NCI-H1092 treated with DMSO at 0.1 percent for 48 hours (cell line): ENCODE results near the gene C2CD2.

ENCODE experiments used
- DNase-seq: peaks from one replicate; lab custom pipeline; 2025; lab: John Stamatoyannopoulos, UW

Gene C2CD2

GRCh38 chr21:41907496-41908258 is 46.1 kb downstream of the C2CD2 start:
- DNase-seq, result no peak

DNA sequence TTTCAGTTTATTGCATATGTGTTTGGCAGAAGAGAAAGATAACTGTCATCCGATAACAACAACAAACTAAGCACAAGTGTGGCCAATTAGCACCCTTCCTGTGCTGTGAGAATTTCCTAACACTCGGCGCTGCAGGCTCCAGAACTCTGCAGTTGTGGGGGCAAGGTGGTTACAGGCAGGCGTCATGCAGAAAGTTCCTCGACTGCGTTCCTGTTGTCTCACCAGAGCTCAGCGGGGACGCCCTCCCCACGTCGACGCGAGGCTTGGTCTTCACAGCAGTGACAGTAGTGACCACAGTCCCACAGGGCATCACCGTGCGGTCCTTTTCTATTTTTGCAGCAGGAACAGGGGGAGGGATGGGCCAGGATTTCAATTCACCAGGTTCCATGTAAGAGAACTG is 47.0 kb downstream of the C2CD2 start:
- no peak for DNase-seq

DNA sequence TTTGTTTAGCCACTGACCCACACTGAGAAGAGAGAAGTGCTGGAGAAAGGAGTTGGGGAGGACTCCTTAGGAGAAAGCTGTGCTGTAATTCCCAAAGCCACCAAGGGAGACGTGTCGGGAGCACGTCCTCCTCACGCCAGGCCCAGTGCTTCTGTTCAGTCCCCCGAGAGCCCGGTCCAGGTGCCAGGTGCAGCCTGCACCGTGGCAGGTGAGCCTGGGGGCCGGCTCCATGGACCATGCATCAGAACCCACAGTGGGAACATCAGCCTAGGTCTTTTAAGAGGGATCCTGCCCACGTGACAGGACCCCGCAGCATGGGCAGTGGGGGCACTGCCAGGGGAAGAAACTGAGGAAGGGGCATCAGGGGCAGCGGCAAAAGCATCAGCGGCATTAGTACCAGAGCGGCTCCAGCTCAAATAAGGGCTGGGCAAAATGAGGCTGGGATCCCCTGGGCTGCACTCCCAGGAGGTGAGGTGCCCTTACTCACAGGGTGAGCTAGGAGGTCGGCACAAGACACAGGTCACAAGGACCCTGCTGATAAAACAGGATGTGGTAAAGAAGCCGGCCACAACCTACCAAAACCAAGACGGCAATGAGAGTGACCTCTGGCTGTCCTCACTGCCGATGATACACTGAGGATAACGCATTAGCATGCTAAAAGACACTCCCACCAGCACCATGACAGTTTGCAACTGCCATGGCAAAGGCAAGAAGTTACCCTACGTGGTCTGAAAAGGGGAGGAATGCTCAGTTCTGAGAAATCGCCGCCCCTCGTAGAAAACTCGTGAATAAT is 50.1 kb downstream of the C2CD2 start:
- DNase-seq, result no peak

DNA sequence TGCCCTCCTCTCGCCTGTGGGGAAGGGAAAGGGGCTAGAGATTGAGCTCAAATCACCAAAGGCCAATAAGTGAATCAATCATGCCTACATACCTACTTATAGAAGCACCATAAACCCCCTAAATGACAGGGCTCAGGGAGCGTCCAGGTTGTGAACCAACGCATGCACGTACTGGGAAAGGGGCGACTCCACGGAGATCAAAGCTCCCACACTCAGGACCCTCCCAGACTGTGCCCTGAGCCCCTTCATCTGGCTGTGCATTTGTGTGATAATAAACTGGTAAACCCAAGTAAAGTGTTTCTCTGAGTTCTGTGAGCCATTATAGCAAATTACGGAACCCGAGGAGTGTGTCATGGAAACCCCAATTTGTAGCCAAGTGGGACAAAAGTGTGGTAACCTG is 50.9 kb downstream of the C2CD2 start:
- no peak for DNase-seq

GRCh38 chr21:41901782-41902181 is 52.0 kb downstream of the C2CD2 start:
- DNase-seq, result no peak

- DNase-seq, result no peak
Measured at GRCh38 chr21:41901099-41901498, 52.7 kb downstream of the C2CD2 start.

GRCh38 chr21:41900401-41900800 is 53.4 kb downstream of the C2CD2 start:
- DNase-seq, result no peak

DNA sequence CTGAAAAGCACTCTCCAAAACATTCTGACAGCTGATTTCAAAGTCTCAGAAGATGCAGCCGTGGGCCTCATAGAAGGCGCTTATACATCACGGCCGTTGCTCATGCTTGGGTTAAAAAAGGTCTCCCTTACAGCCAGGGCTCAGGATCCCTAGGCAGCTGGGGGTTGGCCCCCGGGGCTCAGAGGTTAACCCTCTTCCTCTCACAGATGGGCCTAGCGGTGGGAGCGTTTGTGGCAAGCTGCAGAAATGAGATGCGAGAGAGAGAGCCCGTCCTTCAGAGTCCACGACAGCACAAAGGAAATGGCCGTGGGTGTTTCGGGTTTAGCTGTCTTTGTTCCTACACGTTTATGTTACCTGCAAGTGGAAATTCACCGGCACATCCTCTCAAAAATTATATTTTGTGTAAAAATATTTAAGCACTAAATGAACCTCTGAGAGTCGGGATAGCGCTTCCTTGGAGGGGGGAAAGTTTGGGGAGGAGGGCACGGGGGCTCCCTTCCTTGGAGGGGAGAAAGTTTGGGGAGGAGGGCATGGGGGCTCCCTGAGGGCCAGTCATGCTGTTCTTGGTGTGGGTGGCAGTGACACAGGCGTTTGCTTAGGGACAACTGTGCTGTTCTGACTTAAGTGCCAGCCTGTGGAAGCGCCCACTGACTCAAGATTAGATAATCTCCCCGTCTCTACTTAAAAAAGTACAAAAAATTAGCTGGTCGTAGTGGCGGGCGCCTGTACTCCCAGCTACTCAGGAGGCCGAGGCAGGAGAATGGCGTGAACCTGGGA is 54.2 kb downstream of the C2CD2 start:
- DNase-seq, result no peak

DNA sequence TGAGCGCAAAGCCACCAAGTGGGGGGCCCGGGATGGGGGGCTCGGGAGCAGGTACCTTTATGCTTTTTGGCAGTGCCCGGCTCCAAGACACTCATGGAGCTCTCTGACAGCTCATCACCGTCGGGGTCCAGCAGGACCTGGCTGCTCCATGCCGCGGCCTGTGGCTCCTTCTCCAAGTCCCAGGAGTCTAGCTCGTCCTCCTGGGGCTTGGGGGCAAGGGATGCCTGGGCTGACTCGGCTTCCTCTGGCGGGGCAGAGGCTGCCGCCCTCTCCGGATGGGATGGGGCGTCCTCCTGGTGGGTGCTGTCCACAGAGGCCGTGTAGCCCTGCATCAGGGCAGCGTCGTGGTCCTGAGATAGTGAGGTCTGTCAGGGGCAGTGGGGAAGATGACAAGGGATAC is 54.8 kb downstream of the C2CD2 start:
- no peak for DNase-seq

GRCh38 chr21:41897700-41898099 is 56.1 kb downstream of the C2CD2 start:
- no peak for DNase-seq

DNA sequence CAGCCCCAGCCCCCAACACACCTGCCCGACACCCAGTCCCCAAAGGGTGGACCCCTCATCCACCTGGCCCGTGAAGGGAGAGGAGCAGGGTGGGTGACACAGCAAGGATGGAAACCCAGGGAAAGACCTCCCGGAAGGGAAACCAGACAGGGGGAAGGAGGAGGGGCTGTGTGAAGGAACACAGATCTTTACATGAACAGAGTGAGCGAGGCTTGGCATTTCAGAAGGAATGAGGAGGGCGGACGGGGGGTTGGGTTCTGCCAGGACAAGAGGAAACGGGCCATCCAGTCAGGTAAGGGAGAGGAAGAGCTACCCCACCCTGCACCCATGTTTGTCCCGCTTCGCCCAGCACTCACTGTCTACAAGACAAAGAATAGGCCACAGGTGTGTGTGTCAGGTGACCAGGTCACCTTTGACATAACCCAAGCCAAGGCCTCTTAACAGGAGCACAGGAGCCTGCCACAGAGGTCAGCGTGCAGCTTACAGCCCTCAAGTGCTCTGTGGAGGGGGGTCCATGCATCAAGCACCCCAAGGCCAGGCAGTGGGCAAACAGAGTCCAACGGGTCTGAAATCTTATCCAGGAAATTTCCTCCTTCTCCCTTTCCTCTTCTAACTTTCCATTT is 56.7 kb downstream of the C2CD2 start:
- DNase-seq, result no peak

GRCh38 chr21:41895643-41896493 is 58.0 kb downstream of the C2CD2 start:
- DNase-seq, result no peak

- DNase-seq, result no peak
Measured at GRCh38 chr21:41894922-41895557, 58.8 kb downstream of the C2CD2 start.

DNA sequence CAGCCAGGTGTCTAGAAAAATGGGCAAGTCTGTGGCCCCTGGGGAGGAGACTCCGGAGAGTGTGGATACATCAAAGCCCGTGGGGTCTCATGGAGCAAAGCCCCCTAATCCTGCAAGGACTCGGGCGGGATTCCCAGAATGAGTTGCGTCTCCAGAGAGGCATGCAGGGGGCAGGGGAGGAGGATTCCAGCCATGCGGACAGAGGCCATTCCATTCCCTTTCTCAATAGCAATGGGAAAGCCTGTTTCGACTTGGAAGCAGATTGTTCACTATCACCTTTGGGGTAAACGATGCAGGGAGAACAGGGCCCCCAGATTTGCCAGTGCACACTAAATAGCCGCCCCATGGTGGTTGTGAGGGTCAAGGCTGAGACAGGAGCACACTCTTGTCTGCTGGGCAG is 59.3 kb downstream of the C2CD2 start:
- no peak for DNase-seq

DNA sequence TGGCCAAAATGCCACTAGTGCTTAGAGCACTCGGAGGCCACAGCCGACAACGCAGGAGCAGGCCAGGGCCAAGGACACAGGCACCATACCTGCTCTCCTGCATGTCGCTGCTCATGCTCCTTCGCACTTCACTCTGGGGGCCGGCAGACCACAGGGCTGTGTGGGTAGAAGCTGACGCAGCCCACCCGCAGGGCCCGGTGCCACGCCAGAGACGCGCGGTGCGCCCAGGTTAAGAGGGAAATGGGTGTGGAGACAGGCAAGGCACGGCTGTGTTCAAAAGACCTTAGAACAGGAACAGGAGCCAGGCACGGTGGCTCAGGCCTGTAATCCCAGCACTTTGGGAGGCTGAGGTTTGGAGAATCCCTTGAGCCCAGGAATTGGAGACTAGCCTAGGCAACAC is 61.1 kb downstream of the C2CD2 start:
- DNase-seq, result no peak

DNA sequence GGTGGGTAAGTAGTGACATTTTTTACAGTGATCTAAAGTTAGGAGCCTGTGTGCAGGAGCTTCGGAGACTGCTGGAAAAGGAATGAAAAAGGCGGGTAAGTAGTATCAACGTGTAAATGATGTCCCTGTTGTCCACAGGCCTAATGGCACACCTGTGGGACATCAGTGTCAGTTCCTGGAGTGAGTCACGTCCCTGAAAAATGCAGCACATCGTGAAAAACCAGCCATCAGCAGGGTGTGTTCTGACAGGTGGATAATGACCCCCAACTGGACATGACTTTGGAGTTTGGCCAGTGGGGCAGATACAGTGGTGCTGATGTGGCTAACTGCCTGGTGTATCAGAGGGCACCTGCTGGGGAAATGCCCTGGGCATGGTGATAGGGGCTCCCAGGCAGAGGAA is 62.7 kb downstream of the C2CD2 start:
- DNase-seq, result no peak

GRCh38 chr21:41890355-41890754 is 63.5 kb downstream of the C2CD2 start:
- DNase-seq, result no peak

DNA sequence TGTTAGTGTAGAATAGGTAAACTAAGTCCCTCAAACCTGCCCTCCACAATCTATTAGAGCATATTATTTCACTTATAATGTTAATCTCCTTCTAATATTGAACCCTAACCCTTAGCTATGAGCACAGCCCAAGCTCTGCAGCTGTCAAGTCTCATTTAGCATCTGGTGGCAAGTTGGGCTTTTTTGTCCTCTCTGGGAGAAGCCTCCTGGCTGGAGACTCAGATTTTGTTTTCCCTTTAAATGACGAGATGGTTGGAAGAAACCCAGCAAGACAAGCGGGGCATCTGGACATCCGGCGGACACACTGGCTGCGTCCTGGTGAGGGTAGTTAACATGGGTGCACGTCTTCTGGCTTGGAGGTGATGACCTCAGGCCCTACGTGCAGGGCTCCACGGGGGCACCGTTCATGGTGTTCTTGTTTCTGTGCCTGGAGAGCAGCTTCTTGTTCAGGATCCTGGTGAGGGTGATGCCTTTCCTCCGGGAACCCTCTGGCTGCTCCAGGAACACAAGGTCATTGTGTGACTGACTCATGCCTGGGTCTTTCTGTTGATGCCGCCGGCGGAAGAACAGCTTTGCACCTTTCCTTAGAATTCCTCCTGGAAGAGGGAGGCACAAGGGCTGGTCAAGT is 65.0 kb downstream of the C2CD2 start:
- DNase-seq, result no peak

- no peak for DNase-seq
Measured at GRCh38 chr21:41887667-41888066, 66.2 kb downstream of the C2CD2 start.

- DNase-seq, result no peak
Measured at GRCh38 chr21:41886328-41886727, 67.5 kb downstream of the C2CD2 start.
